Right lobe of liver (tissue), 6 donors: Measurements from ENCODE around the gene ELN. TPM values are rescaled to one million over a fixed set of nuclear protein-coding genes. Genes with fewer than 3 reads are reported as not detected.

Source experiments
- ATAC-seq, 4 donors: fragments of 200-7000 bp; cut with Tn5 transposase; one replicate each; pipeline ENCODE4 v1.9.1; 2020; ENCODE audit warnings: mild to moderate bottlenecking in 4 of 4, moderate library complexity in 4 of 4
- DNase-seq, 3 donors: peaks; one replicate each; pipeline ENCODE4 v3.0.0-alpha.2; 2020
- H3K27ac ChIP-seq, 3 donors: fragments of 200-600 bp; one replicate each; pipeline ENCODE4 v1.8.0; 2022
- H3K27me3 ChIP-seq, 2 donors: fragments of 200-600 bp; one replicate each; pipeline ENCODE4 v1.8.0; 2022
- H3K36me3 ChIP-seq, 4 donors: fragments of 200-600 bp; sonication (generic) in 1 of 4; one replicate each; pipeline versions ENCODE4 v1.5.1 to v1.8.0; 2017 to 2022; ENCODE audit warnings: control low read depth in 1 of 4
- H3K4me1 ChIP-seq, 4 donors: fragments of 200-600 bp; sonication (generic) in 1 of 4; one replicate each; pipeline versions ENCODE4 v1.5.1 to v1.8.0; 2017 to 2022; ENCODE audit warnings: control low read depth in 1 of 4
- H3K4me3 ChIP-seq, 3 donors: fragments of 200-600 bp; one replicate each; pipeline ENCODE4 v1.8.0; 2022
- H3K9me3 ChIP-seq, 4 donors: fragments of 200-600 bp; sonication (generic) in 1 of 4; one replicate each; pipeline versions ENCODE4 v1.5.1 to v1.8.0; 2017 to 2022; ENCODE audit warnings: control low read depth in 1 of 4
- CTCF ChIP-seq, 4 donors: fragments of 200-600 bp in 3 of 4; fragments of 450-650 bp in 1 of 4; IDR thresholded peaks; one replicate each; pipeline versions ENCODE4 v1.5.1 to v1.8.0; 2016 to 2022; ENCODE audit warnings: antibody characterized with exemption in 4 of 4, mild to moderate bottlenecking in 2 of 4
- POLR2A ChIP-seq: fragments of 450-650 bp; IDR thresholded peaks from one replicate; pipeline ENCODE4 v1.6.1; 2017; ENCODE audit warnings: antibody characterized with exemption, mild to moderate bottlenecking
- WGBS: methylation state at CpG from one replicate; pipeline ENCODE4 v1.1.6; 2018; ENCODE audit warnings: low coverage, low lambda C conversion rate; ENCODE audit not compliant: insufficient coverage; ENCODE audit errors: missing lambda C conversion rate; 5-methylcytosine and 5-hydroxymethylcytosine counted together
- intact Hi-C, 2 donors: fragments of 100-400 bp; cut with DNase I; formaldehyde crosslinking; loops; one replicate each; pipeline versions ENCODE4 v1.11.2 to v1.14.1; 2022
- total RNA-seq, 6 experiments: library from RNA; depleted of rRNA in 2 of 6; stranded (reverse); fragments of >200 nt in 2 of 6; fragmentation: NEBNext Ultra II Directional in 3 of 6; extraction: Animal tissue kit (Norgen Biotek cat#: 25700) in 3 of 6; gene quantifications; one replicate each; pipeline versions ENCODE4 v1.1.0 to v1.2.4, GENCODE V29; 2016 to 2023
- donor health status: DM: no; HTN: yes; CAD: no.
- donor health status: DM: no; HTN: no; CAD: no.
- donor health status: DM: no; HTN: no; CAD: no.
- donor health status: DM: no; HTN: yes; CAD: no.
- donor health status: DM: no; HTN: yes; CAD: no.

The ELN gene
- total RNA-seq, 6 experiments from 2014 or later, result 3.0 to 11.7 (median 5.3) TPM

- ATAC-seq (peak; percentile 60 to 75 (median 65)), DNase-seq (peak in 2 of 3 donors; percentile 65)
- no peaks in the 10 kb centered on the region for H3K27me3 ChIP-seq
- peaks cover 0 to 3% (median 0%) of the 10 kb centered on the region in 4 donors for H3K4me1 ChIP-seq
- peak overlapping the region in 2 of 3 donors; percentile 54 to 59 for H3K27ac ChIP-seq
- TF ChIP-seq CTCF (IDR thresholded peaks at IDR 0.05) (no peak), POLR2A (no peak)
- intact Hi-C loops, result no loop called here
- H3K4me3 ChIP-seq, result peak overlapping the region; percentile 29 to 45 (median 40)
- no peaks in the 10 kb centered on the region for H3K9me3 ChIP-seq
- no peaks in the 10 kb centered on the region for H3K36me3 ChIP-seq
- WGBS, result 21% methylated on average over 4 of the region's 32 CpGs
These were observed 66.5 kb downstream of the ELN start for GRCh38 chr7:74094224-74095101.

DNA sequence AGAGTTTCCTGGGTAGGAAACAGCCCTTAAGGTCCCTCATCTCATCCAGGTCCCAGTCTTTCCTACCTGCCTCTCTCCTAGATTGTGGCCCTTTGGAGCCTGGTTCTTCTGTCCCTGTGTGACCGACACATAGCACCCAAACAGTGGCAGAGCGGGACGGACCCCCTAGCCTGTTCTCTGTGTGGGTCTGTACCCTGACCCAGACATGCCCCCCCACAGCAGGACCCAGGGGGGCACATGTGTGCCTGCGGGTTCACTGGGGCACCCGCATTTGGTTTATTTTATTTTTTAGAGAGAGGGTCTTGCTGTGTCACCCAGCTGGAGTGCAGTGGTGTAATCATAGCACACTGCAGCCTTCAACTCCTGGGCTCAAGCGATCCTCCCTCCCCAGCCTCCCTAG lies 67.2 kb downstream of the ELN start:
- Histone ChIP-seq H3K4me3 (peak overlapping the region in 2 of 3 donors; percentile 40 to 45), H3K9me3 (no peaks in the 10 kb centered on the region)
- TF ChIP-seq POLR2A (no peak), CTCF (IDR thresholded peaks at IDR 0.05) (no peak)

GRCh38 chr7:74097937-74098614 lies 70.1 kb downstream of the ELN start:
- ATAC-seq (no peak), DNase-seq (no peak)
- 91% methylated on average over 5 of the region's 11 CpGs for WGBS
- Histone ChIP-seq H3K27me3 (no peaks in the 10 kb centered on the region), H3K36me3 (no peaks in the 10 kb centered on the region), H3K27ac (no peak overlapping the region), H3K4me3 (no peak overlapping the region), H3K9me3 (no peaks in the 10 kb centered on the region), H3K4me1 (no peaks in the 10 kb centered on the region)
- intact Hi-C loops, result no loop called here
- TF ChIP-seq POLR2A (no peak), CTCF (IDR thresholded peaks at IDR 0.05) (no peak)

More for the DNA sequence above, 67.2 kb downstream of the ELN start:
- DNase-seq (no peak), ATAC-seq (no peak)
- H3K27ac ChIP-seq, result peak overlapping the region in 2 of 3 donors; percentile 54 to 59
- H3K4me1 ChIP-seq, result peaks cover 0 to 3% (median 0%) of the 10 kb centered on the region in 4 donors
- H3K27me3 ChIP-seq, result no peaks in the 10 kb centered on the region
- H3K36me3 ChIP-seq, result no peaks in the 10 kb centered on the region
- WGBS, result 90% methylated on average over 2 of the region's 6 CpGs
- intact Hi-C loops, result no loop called here

GRCh38 chr7:74099031-74099430 lies 71.1 kb downstream of the ELN start:
- 96% methylated on average over 10 of the region's 17 CpGs for WGBS
- Histone ChIP-seq H3K4me3 (no peak overlapping the region), H3K36me3 (no peaks in the 10 kb centered on the region), H3K27ac (no peak overlapping the region), H3K9me3 (no peaks in the 10 kb centered on the region), H3K4me1 (no peaks in the 10 kb centered on the region), H3K27me3 (no peaks in the 10 kb centered on the region)
- no peak for DNase-seq
- TF ChIP-seq POLR2A (no peak), CTCF (IDR thresholded peaks at IDR 0.05) (no peak)
- ATAC-seq, result no peak
- intact Hi-C loops, result no loop called here
